Mucosa of descending colon (tissue), 3 donors: Measurements from ENCODE around the gene SDHA. TPM values are rescaled to one million over a fixed set of nuclear protein-coding genes. Genes with fewer than 3 reads are reported as not detected.
"Not testable (repeated sequence)": the region's sequence is repeated elsewhere in the genome, so short reads cannot be mapped to it uniquely, and the experiment has no call there.

Experiments
- ATAC-seq: fragments of 200-7000 bp; cut with Tn5 transposase; one replicate; pipeline ENCODE4 v1.9.1; 2020; ENCODE audit warnings: mild to moderate bottlenecking, moderate library complexity
- DNase-seq, 3 donors: peaks; one replicate each; pipeline ENCODE4 v3.0.0-alpha.2; 2020
- H3K36me3 ChIP-seq: fragments of 200-600 bp; one replicate; pipeline ENCODE4 v1.8.0; 2021; ENCODE audit warnings: low read depth, mild to moderate bottlenecking
- H3K4me1 ChIP-seq: fragments of 200-600 bp; one replicate; pipeline ENCODE4 v1.8.0; 2021; ENCODE audit warnings: low read depth, mild to moderate bottlenecking
- H3K4me3 ChIP-seq: fragments of 200-600 bp; one replicate; pipeline ENCODE4 v1.8.0; 2021; ENCODE audit warnings: mild to moderate bottlenecking
- H3K9me3 ChIP-seq: fragments of 200-600 bp; one replicate; pipeline ENCODE4 v1.8.0; 2021; ENCODE audit warnings: mild to moderate bottlenecking
- intact Hi-C, 2 donors: fragments of 100-400 bp; cut with DNase I in 1 of 2; cut with micrococcal nuclease in 1 of 2; formaldehyde crosslinking; loops; one replicate each; pipeline versions ENCODE4 v1.11.0 to v1.11.1; 2022; cut with DNase I, micrococcal nuclease
- total RNA-seq, 3 donors: library from RNA; stranded (reverse); fragmentation: NEBNext Ultra II Directional in 2 of 3; extraction: Animal tissue kit (Norgen Biotek cat#: 25700) in 2 of 3; gene quantifications; one replicate each; pipeline versions ENCODE4 v1.2.1 to v1.2.4, GENCODE V29; 2021 to 2023
- TF ChIP-seq, protein P1 (sequence below): fragments of 200-600 bp; IDR thresholded peaks from one replicate; pipeline ENCODE4 v1.8.0; 2022; ENCODE audit warnings: antibody characterized with exemption, mild to moderate bottlenecking
- donor health status: DM: no; HTN: no; CAD: no; lungs with moderate emphysema.
- donor health status: DM: no; HTN: no; CAD: no.
- donor health status: DM: no; HTN: yes; CAD: no.

Gene SDHA
- total RNA-seq, 3 donors from 2014 or later = 223 to 322 (median 249) TPM

DNA sequence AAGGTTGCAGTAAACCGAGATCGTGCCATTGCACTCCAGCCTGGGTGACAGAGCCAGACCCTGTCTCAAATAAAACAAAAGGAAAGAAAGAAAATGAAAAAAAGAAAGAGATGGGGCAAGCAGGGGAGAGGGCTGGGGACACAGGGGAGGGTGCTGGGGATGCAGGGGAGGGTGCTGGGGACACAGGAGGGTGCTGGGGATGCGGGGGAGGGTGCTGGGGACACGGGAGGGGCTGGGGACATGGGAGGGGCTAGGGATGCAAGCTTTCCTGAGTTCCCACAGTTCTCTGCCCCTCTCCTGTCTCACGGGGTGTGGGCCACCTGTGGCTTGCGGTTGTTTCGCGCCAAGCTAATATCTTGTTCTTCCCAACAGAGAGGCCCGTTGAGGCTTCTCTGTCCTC lies 60.5 kb downstream of the SDHA start:
- DNase-seq = no peak
- Histone ChIP-seq H3K36me3 (no peaks in the 10 kb centered on the region), H3K4me1 (peaks cover 3% of the 10 kb centered on the region), H3K4me3 (no peak overlapping the region), H3K9me3 (no peaks in the 10 kb centered on the region)
- intact Hi-C loops = no loop called here
- no peak for ATAC-seq
- TF ChIP-seq, protein P1, sequence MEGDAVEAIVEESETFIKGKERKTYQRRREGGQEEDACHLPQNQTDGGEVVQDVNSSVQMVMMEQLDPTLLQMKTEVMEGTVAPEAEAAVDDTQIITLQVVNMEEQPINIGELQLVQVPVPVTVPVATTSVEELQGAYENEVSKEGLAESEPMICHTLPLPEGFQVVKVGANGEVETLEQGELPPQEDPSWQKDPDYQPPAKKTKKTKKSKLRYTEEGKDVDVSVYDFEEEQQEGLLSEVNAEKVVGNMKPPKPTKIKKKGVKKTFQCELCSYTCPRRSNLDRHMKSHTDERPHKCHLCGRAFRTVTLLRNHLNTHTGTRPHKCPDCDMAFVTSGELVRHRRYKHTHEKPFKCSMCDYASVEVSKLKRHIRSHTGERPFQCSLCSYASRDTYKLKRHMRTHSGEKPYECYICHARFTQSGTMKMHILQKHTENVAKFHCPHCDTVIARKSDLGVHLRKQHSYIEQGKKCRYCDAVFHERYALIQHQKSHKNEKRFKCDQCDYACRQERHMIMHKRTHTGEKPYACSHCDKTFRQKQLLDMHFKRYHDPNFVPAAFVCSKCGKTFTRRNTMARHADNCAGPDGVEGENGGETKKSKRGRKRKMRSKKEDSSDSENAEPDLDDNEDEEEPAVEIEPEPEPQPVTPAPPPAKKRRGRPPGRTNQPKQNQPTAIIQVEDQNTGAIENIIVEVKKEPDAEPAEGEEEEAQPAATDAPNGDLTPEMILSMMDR = no peak

DNA sequence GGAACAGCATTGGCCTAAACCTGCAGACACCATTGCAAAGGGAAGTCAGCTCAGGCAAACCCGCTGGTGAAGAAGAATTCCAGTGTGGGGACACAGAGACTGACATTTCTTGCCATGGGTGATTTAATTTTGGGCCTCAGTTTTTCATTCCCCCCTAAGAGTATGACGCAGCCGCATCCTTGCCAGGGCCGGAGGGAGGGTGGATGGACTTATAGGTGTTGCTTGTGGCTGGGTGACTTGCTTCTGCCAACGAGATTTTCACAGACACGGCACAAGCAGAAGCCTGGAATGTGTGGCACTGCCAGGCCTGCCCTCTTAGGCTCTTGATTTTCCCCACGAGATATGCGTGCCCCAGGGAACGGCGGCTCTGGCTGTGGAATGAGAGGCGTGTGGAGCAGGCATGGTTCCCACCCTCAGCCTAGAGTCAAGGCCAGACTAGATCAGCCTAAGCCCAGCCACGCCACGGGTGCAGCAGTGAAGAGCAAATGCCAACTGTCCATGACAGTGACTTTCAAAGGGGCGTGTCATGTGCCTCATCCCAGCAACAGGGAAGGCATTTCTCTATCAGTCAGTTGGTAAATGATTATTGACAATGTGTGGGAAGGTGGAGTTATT lies 61.0 kb downstream of the SDHA start:
- H3K4me3 ChIP-seq, H3K4me1 ChIP-seq, H3K36me3 ChIP-seq, intact Hi-C loops, DNase-seq, H3K9me3 ChIP-seq, ATAC-seq: not testable (repeated sequence)

DNA sequence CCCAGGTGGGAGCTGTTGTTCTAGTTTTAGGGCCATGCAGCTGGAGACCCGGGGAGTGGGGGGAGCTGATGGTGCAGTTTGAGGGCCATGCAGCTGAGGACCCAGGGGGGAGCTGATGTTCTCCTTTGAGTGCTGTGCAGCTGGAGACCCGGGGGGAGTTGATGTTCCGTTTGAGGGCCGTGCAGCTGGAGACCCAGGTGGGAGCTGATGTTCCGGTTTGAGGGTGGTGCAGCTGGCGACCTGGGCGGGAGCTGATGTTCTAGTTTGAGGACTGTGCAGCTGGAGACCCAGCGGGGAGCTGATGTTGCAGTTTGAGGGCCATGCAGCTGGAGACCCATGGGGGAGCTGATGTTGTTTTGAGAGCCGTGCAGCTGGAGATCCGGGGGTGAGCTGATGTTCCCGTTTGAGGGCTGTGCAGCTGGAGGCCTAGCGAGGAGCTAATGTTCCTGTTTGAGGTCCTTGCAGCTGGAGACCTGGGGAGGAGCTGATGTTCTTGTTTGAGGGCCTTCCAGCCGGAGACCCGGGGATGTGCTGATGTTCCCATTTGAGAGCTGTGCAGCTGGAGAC lies 68.0 kb downstream of the SDHA start:
- Histone ChIP-seq H3K4me3 (no peak overlapping the region), H3K4me1 (peaks cover 7% of the 10 kb centered on the region), H3K9me3 (no peaks in the 10 kb centered on the region), H3K36me3 (no peaks in the 10 kb centered on the region)
- DNase-seq (no peak), ATAC-seq (no peak)
- intact Hi-C loops = no loop called here
- TF ChIP-seq, protein P1 = no peak

DNA sequence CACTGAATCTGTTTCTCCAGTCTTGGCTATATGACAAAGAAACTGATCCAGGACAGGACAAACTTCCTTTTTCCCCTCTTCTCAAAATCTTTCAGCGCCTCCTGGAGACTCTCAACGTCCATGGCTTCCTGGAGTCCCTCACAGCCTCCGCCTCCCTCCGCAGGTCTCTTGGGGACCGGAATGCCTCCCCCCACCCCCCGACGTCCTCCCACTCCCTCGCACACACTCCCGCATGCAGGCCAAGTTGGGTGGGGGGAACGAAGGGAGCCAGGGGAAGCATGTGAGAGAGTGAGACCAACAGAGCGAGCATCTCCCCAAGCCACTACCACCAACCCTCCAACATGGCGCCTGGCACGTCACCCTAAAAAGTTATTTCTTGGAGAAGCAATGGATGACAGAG lies 72.1 kb downstream of the SDHA start:
- H3K9me3 ChIP-seq, ATAC-seq, H3K36me3 ChIP-seq, H3K4me3 ChIP-seq, intact Hi-C loops, DNase-seq, H3K4me1 ChIP-seq: not testable (repeated sequence)

DNA sequence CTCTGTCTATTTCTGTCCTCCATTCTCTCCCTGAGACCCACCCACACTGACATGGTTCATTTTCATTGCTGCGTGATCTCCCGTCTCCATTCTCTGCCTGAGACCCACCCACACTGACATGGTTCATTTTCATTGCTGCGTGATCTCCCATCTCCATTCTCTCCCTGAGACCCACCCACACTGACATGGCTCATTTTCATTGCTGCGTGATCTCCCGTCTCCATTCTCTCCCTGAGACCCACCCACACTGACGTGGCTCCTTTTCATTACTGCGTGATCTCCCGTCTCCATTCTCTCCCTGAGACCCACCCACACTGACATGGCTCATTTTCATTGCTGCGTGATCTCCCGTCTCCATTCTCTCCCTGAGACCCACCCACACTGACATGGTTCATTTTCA lies 73.2 kb downstream of the SDHA start:
- H3K4me3 ChIP-seq, DNase-seq, H3K9me3 ChIP-seq, intact Hi-C loops, ATAC-seq, H3K36me3 ChIP-seq, H3K4me1 ChIP-seq: not testable (repeated sequence)

DNA sequence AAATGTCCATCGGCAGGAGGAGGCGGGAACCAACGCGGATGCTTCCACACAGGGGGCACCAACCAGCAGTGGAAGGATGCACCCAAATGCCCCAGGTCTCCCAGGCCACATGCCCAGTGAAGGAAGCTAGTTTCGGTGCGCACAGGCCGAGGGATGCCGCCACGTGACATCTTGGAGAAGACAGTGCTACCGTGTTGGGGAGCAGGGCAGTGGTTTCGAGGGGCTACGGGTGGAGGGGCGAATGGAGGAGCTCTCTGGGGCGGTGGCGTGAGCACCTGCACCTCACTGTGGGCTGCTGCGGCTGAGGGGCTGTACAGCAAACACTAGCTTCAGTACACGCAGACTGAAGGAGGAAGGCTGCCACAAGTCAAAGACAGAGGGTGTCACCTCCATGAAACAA lies 76.7 kb downstream of the SDHA start:
- H3K36me3 ChIP-seq, intact Hi-C loops, H3K9me3 ChIP-seq, H3K4me1 ChIP-seq, ATAC-seq, H3K4me3 ChIP-seq: not testable (repeated sequence)
- DNase-seq = peak in 1 of 3 donors; percentile 19

DNA sequence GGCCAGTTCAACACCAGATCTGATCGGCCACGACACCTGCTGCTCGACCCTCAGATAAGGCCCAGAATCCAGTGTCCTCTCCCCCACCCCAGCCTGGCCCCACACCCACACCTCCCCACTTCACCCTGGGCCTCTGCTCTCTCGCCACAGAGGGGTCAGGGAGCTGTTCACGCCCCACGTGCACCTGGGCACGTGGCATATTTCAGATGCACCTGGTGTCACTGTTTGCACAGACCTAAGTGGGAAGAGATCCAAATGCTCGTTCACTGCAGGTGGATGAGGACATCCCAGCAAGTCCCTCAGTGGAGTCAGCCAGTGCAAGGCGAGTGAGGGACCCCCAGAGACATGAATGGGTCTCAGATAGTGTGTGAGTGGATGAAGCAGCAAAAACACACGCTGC lies 78.1 kb downstream of the SDHA start:
- H3K4me1 ChIP-seq, H3K4me3 ChIP-seq, H3K9me3 ChIP-seq, intact Hi-C loops, H3K36me3 ChIP-seq, DNase-seq: not testable (repeated sequence)
- peak; percentile 45 for ATAC-seq

DNA sequence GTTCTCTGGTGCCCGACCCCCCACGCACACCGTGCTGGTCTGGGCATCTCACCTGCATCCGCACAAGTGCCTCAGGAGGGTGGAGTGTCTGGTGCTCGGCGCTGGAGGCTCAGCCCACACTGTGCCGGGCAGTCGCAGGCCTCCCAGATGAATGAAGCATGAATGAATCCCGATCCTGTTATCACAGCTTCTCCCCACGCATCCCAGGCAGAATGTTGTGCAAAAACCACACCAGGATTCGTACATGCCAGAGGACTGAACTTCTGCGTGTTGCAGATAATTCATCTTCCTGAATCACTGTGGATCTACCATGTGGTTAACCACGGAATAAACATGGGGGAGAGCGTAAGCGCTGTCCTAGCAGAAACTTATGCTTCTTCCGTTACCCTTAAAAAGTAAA lies 78.8 kb downstream of the SDHA start:
- ATAC-seq = peak; percentile 35
- H3K4me1 ChIP-seq, intact Hi-C loops, H3K4me3 ChIP-seq, DNase-seq, H3K9me3 ChIP-seq, H3K36me3 ChIP-seq: not testable (repeated sequence)

DNA sequence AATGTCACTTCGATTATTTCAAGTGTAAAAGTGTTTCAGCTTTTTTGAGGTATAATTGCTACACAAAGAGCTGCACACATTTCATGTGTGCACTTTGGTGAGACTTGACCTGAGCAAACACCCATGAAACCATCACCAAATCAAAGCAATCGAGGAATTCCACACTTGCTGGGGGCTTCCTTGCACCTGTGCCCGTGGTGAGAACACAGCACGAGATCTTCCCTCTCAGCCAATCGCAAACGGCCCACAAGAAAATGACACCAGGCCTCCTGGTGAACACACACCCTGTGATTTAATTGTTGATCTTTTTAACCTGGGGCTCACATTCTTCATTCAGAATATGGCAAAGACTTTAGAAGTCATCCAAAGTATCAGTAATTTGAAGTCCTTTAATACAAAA lies 79.3 kb downstream of the SDHA start:
- intact Hi-C loops, H3K36me3 ChIP-seq, DNase-seq, ATAC-seq, H3K9me3 ChIP-seq, H3K4me1 ChIP-seq, H3K4me3 ChIP-seq: not testable (repeated sequence)

DNA sequence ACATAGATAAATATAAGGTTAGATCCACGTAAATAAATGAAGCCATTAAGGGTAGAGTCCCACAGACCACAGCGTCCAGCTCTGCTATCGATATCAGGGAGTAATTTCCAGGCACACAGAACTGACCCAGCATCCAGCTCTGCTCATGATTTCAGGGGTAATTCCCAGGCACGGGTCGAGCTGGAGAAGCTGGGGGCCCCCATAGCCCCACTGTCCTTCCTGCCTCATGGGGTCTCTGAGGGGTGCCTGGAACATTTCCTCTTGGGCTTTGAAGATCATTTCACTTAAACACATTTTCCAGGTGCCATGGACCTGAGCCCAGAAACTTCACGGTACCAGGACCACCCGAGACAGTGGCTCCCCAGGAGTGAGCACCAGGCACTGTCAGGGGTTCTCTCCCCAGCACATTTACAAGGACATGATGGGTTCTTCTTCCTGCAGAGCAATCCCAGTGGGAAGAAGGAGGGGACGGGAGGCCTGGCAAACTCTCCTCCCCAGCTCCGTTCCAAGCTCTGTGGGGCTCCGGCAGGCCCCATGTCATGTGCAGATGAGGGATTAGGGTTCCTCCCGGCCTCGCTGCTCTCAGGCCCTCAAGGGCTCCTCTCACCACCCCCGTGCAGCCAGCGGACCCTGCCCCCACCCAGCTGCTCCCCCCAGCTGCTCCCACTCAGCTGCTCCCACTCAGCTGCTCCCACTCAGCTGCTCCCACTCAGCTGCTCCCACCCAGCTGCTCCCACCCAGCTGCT lies 80.0 kb downstream of the SDHA start:
- ATAC-seq, H3K9me3 ChIP-seq, H3K36me3 ChIP-seq, H3K4me3 ChIP-seq, H3K4me1 ChIP-seq, DNase-seq, intact Hi-C loops: not testable (repeated sequence)
